HG02623 (cell line): ENCODE data around the gene ZC3H8.
A peak's percentile ranks its signal among the peaks of the same experiment; 100 is the strongest.
"Not testable (repeated sequence)": the region's sequence is repeated elsewhere in the genome, so short reads cannot be mapped to it uniquely, and the experiment has no call there.

Experiments
- ATAC-seq: cut with Tn5 transposase; IDR thresholded peaks from one replicate; pipeline ENCODE4 v1.9.1; 2021; ENCODE audit warnings: moderate library complexity; ENCODE audit not compliant: unreplicated experiment

ZC3H8 gene

GRCh38 chr2:112254466-112255240 lies at the start of gene ZC3H8:
Gene ZC3H8, minus strand, starts transcription at chr2:112255042. Its CDS starts 61 bp downstream, at chr2:112254981.
- ATAC-seq, result peak; percentile 85

GRCh38 chr2:112304298-112304941 lies 49.6 kb upstream of the ZC3H8 start:
- no peak for ATAC-seq

- no peak for ATAC-seq
Observed at GRCh38 chr2:112301973-112302372, 47.1 kb upstream of the ZC3H8 start.

GRCh38 chr2:112301171-112301584 lies 46.3 kb upstream of the ZC3H8 start:
- ATAC-seq, result no peak

GRCh38 chr2:112296407-112296806 lies 41.6 kb upstream of the ZC3H8 start:
- no peak for ATAC-seq

- ATAC-seq, result no peak
Observed at GRCh38 chr2:112295407-112296078, 40.7 kb upstream of the ZC3H8 start.

- no peak for ATAC-seq
Observed at GRCh38 chr2:112293636-112294401, 39.0 kb upstream of the ZC3H8 start.

GRCh38 chr2:112290648-112291047 lies 35.8 kb upstream of the ZC3H8 start:
- no peak for ATAC-seq

GRCh38 chr2:112290088-112290487 lies 35.2 kb upstream of the ZC3H8 start:
- ATAC-seq, result no peak

GRCh38 chr2:112283535-112283934 lies 28.7 kb upstream of the ZC3H8 start:
- ATAC-seq, result not testable (repeated sequence)

GRCh38 chr2:112282066-112282465 lies 27.2 kb upstream of the ZC3H8 start:
- ATAC-seq, result not testable (repeated sequence)

- ATAC-seq, result no peak
Observed at GRCh38 chr2:112277596-112278220, 22.9 kb upstream of the ZC3H8 start.

GRCh38 chr2:112276954-112277353 lies 22.1 kb upstream of the ZC3H8 start:
- ATAC-seq, result no peak

- ATAC-seq, result peak; percentile 37
Observed at GRCh38 chr2:112275887-112276773, 21.3 kb upstream of the ZC3H8 start.

GRCh38 chr2:112275311-112275886 lies 20.6 kb upstream of the ZC3H8 start, which contains the start of gene ZC3H6:
Gene ZC3H6, plus strand, starts transcription at chr2:112275597. Its CDS starts 398 bp downstream, at chr2:112275995.
- ATAC-seq, result peak; percentile 95

GRCh38 chr2:112273349-112273748 lies 18.5 kb upstream of the ZC3H8 start:
- no peak for ATAC-seq

- no peak for ATAC-seq
Observed at GRCh38 chr2:112272669-112273068, 17.8 kb upstream of the ZC3H8 start.

GRCh38 chr2:112268547-112268946 lies 13.7 kb upstream of the ZC3H8 start:
- no peak for ATAC-seq

GRCh38 chr2:112262876-112263275 lies 8.0 kb upstream of the ZC3H8 start:
- ATAC-seq, result no peak
